ENCODE results near the gene RASGEF1C.

GRCh38 chr5:180251141-180251540 lies 42.1 kb upstream of the RASGEF1C start:
- TF ChIP-seq, protein P1, sequence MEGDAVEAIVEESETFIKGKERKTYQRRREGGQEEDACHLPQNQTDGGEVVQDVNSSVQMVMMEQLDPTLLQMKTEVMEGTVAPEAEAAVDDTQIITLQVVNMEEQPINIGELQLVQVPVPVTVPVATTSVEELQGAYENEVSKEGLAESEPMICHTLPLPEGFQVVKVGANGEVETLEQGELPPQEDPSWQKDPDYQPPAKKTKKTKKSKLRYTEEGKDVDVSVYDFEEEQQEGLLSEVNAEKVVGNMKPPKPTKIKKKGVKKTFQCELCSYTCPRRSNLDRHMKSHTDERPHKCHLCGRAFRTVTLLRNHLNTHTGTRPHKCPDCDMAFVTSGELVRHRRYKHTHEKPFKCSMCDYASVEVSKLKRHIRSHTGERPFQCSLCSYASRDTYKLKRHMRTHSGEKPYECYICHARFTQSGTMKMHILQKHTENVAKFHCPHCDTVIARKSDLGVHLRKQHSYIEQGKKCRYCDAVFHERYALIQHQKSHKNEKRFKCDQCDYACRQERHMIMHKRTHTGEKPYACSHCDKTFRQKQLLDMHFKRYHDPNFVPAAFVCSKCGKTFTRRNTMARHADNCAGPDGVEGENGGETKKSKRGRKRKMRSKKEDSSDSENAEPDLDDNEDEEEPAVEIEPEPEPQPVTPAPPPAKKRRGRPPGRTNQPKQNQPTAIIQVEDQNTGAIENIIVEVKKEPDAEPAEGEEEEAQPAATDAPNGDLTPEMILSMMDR (IDR thresholded peaks at IDR 0.05) = no peak
- TF ChIP-seq POLR2A (IDR thresholded peaks at IDR 0.05) = no peak

All from lower leg skin (tissue), 3 donors.